Urinary bladder (tissue), 4 donors: ENCODE measurements around the gene JUND. TPM values are rescaled to one million over a fixed set of nuclear protein-coding genes. Genes with fewer than 3 reads are reported as not detected.

Source experiments
- DNase-seq: peaks from one replicate; pipeline ENCODE4 v3.0.0-alpha.2; 2015; ENCODE audit errors: extremely low spot score
- H3K27ac ChIP-seq: one replicate; pipeline ENCODE4 v1.5.1; 2013; ENCODE audit warnings: low read depth, mild to moderate bottlenecking, moderate library complexity
- H3K36me3 ChIP-seq: one replicate; pipeline ENCODE4 v1.6.1; 2013; ENCODE audit warnings: mild to moderate bottlenecking, moderate library complexity; ENCODE audit not compliant: insufficient read depth
- H3K4me1 ChIP-seq: one replicate; pipeline ENCODE4 v1.6.1; 2013; ENCODE audit warnings: mild to moderate bottlenecking, moderate library complexity; ENCODE audit not compliant: insufficient read depth
- H3K4me3 ChIP-seq: one replicate; pipeline ENCODE4 v1.5.1; 2013; ENCODE audit warnings: low read depth, low read length
- WGBS: extraction: QIAGEN DNeasy Blood & Tissue Kit; methylation state at CpG from one replicate; pipeline ENCODE4 v1.1.7; 2013; 5-methylcytosine and 5-hydroxymethylcytosine counted together
- polyA plus RNA-seq: library from polyadenylated mRNA; stranded (reverse); fragments of 200-250 nt; gene quantifications from one replicate; pipeline ENCODE4 v1.2.3, GENCODE V29; 2013
- total RNA-seq: library from RNA; depleted of rRNA; stranded (reverse); fragments of >200 nt; gene quantifications from one replicate; pipeline ENCODE4 v1.2.3, GENCODE V29; 2014
- donor health status: healthy with polysubstance abuse.
- donor health status: healthy.

Gene JUND
- total and polyA plus RNA-seq, 2 donors, result 59.5 to 473 TPM

DNA sequence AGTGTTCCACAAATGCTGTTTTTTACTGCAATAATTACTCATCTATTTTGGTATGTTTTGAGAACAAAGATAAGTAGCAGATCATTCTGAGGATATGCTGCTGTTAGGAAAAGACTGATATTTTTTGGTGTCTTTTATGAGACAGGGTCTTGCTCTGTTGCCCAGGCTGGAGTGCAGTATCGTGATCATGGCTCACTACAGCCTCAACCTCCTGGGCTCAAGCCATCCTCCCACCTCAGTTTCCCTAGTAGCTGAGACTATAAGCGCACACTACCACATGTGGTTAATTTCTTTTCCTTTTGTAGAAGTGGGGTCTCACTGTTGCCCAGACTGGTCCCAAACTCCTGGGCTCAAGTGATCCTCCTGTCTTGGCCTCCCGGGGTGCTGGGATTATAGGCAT lies 32.0 kb upstream of the JUND start:
- Histone ChIP-seq H3K36me3 (peaks cover 2% of the 10 kb centered on the region), H3K4me3 (no peak overlapping the region), H3K4me1 (no peaks in the 10 kb centered on the region), H3K27ac (no peak overlapping the region)
- 87% methylated on average over 3 of the region's 3 CpGs for WGBS
- DNase-seq, result no peak

DNA sequence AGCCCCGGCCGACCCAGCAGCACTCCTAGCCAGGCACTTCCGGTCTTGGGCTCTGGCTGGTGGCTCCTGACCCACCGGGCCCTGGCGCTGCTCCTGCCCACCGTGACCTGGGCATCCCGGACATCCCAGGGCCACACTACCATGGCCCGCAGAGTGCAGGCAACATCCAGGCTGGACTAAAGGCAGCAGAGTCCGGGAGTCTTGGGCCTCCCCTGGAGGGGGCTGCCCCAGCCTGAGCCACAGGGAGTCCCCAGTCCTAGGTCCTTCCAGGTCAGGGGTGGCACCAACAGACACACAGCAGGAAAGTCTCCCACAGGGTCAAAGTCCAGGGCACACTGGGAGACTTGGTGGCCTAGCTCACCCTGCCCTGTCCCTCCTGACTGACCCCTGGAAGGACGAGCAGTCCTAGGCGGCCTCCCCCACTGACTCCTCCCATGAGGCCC lies 30.7 kb upstream of the JUND start:
- no peak for DNase-seq
- Histone ChIP-seq H3K36me3 (peaks cover 2% of the 10 kb centered on the region), H3K27ac (no peak overlapping the region), H3K4me1 (no peaks in the 10 kb centered on the region), H3K4me3 (no peak overlapping the region)
- 92% methylated on average over 11 of the region's 11 CpGs for WGBS

DNA sequence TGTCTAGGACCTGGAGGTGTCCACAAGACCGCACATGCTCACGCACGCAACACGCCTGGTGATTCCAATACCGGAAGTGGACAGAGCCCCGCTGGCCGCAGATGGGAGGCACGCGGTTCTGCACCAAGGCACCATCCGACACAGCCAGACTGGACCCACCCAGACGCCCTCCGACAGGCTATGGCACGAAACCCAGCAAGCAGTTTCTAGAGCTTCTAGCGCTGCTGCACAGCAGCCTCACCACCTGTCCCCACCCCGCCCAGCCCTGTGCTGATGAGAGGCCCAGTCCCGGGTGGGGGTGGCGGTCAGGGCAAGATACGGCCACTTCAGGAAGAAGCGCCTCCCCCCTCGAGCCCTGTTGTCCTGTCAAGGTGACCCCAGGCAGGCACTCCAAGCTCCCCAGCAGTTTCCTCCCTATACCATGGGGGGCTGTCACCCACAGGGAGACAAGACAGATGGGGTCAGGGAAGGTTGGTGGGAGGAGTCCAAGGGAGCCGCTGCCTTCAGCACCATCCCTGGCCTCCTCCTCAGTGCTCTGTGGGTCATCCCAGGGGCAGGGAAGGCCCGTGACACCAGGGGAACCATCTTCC lies 30.2 kb upstream of the JUND start:
- H3K36me3 ChIP-seq, result peaks cover 2% of the 10 kb centered on the region
- DNase-seq, result no peak
- 93% methylated on average over 22 of the region's 22 CpGs for WGBS
- H3K27ac ChIP-seq, result no peak overlapping the region
- no peaks in the 10 kb centered on the region for H3K4me1 ChIP-seq
- no peak overlapping the region for H3K4me3 ChIP-seq

DNA sequence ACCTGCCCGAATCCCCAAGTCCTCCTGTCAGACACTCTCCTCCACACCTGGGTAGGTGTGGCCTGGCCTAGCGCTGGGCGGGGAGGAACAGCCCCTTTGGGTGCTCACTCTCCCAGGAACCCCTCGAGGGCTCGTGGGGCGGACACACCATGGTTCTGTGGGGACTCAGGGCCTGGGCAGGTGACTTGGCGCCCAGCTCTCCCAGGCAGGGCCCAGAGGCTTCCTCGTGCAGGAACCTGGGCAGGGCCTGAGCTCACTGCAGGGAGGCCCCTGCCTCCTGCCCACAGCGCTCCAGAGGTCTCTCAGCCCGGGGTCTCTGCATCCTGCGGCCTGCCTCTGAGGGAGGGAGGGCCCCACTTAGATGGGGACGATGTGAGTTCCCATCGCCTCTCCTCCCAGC lies 29.5 kb upstream of the JUND start:
- H3K36me3 ChIP-seq, result peaks cover 2% of the 10 kb centered on the region
- no peak overlapping the region for H3K27ac ChIP-seq
- H3K4me1 ChIP-seq, result no peaks in the 10 kb centered on the region
- 88% methylated on average over 13 of the region's 13 CpGs for WGBS
- no peak for DNase-seq
- H3K4me3 ChIP-seq, result no peak overlapping the region

DNA sequence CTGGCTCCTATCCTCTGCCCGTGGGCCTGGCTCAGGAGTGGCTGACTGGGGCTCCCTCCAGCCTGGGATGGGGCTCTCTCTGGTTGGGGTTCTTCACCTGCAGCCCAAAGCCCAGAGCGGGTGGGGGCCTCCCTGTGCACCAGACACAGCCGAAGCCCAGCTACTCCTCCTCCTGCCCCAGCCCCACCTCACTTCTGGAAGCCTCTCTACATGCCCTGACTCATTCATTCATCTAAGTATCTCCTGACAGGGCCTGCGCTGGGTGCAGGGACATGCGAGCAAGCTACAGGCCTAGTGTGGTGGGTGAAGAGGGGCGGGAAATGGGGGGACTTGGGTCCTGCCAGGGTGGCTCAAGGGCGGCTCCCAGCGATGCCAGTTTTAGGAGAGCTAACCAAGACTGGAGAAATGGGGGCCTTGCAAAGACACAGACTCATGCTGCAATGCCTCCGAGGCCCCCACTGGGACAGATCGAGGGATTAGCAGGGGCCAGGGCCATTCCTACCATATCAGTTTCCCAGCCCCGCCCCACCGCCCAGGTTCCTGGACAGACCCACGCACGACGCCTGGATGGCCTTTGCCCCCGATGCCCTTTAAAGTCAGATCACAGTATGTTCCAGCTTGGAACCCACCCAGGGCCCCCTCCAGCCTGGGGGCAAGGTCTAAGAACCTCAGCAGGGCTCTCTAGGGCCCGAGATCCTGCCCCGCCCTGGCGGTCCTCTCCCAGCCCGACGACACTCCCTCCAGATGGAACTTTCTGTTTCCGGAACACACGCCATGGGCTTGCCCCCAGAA lies 28.9 kb upstream of the JUND start:
- Histone ChIP-seq H3K36me3 (peaks cover 2% of the 10 kb centered on the region), H3K4me1 (no peaks in the 10 kb centered on the region), H3K4me3 (no peak overlapping the region), H3K27ac (no peak overlapping the region)
- WGBS, result 80% methylated on average over 23 of the region's 23 CpGs
- DNase-seq, result no peak

DNA sequence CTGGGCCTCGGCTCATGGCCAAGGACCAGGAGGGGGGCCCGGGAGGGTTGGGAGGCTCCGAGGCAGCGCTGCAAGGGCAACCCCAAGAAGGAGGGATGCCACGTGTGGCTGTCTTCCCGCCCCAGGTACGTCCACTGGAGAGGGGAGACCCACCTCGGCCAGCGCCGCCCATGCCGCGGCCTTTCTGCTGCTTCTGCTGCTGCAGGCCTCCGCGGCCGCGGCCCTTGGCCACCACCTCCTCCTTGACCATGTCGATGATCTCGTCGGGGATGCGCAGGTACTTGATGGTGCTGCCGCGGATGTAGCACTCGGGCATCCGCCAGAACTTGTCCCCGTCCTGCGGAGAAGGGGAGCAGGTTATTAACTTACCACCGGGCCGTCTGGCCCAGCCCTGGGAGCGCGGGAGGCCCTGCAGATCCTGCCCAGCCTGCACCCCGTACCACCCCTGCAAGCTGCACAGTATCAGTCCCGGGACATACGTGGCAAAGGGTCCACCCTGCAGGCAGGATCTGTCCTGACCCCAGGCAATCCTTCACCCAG lies 28.2 kb upstream of the JUND start:
- 92% methylated on average over 33 of the region's 33 CpGs for WGBS
- Histone ChIP-seq H3K27ac (no peak overlapping the region), H3K4me1 (no peaks in the 10 kb centered on the region), H3K36me3 (peaks cover 2% of the 10 kb centered on the region), H3K4me3 (no peak overlapping the region)
- DNase-seq, result no peak

DNA sequence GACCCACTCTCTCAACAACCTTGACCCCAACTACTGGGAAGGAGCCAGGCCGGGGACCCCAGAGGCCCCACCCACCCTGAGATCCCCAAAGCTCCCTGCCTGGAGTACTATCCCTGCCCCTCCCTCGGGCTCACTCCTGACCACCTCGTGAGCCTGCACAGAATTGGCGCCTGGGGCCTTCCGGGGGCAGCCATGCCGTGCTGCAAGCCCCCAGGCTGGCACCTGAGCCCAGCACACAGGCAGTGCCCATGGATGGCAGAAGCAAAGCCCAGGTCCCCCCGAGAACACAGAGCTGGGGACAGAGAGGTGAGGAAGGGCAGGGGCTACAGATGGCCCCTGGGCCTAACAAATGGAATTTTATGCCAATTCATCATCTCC lies 27.5 kb upstream of the JUND start:
- WGBS, result 85% methylated on average over 7 of the region's 7 CpGs
- no peak for DNase-seq
- Histone ChIP-seq H3K4me1 (no peaks in the 10 kb centered on the region), H3K36me3 (peaks cover 2% of the 10 kb centered on the region), H3K4me3 (no peak overlapping the region), H3K27ac (no peak overlapping the region)

DNA sequence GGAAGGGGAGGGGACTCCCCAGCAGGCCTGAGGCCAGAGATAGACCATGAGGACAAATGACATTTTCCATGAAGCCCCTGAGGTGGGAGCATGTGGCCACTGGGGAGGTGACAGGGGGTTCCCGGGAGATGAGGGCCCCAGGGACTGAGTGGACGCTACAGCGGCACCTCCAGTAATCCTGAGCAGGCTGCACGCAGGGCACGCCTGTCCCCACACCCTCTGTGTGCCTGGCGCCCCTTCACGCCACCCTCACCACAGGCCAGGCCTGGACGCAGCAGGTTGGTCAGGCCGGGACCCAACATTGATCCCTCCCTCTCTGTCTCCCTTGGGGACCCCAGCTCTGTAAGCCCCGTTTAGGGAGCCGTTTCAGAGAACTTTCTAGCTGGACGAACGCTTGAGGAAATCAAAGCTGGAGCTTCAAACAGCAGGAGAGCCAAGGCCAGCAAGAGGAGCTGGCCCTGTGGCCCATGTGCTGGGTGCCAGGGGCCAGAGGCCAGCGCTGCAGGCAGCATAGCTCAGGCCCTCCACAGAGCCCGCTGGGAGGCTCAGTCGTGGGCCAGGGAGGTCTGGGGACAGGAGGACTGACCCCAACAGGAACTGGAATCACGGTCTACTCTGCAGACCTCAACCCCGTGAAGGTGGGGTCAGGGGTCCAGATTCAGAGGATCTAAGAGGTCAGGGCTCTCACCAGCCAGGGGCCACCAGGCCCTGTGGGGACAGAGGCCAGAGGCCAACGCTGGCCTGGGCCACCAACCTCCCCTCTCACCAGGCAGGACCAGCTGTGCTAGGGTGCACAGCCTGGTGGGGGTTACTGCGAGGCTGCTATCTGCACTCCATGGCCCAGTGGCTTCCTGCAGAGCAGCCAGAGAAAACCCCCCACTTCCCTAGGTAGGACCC lies 26.9 kb upstream of the JUND start:
- WGBS, result 89% methylated on average over 20 of the region's 20 CpGs
- DNase-seq, result no peak
- peaks cover 2% of the 10 kb centered on the region for H3K36me3 ChIP-seq
- H3K4me3 ChIP-seq, result no peak overlapping the region
- H3K27ac ChIP-seq, result no peak overlapping the region
- no peaks in the 10 kb centered on the region for H3K4me1 ChIP-seq

DNA sequence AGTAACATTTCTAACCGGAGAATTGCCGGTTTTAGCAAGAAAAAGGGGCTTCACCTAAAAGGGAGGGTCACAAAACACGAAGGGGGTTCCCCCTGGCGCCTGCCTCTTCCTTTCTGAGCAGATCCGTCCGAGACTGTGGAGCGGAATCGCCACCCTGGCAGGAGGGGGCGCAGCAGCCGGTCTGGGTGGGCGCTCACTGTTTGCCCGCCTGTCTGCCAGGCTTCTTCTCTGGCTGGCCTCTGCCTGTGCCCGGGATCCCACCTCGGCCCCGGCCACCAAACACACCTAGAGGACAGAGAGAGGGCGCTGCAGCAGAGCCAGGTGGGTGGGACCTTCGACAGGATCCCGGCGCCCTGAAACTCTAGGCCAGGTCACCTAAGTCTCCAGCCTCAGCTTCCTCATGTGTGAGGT lies 25.9 kb upstream of the JUND start:
- H3K4me3 ChIP-seq, result no peak overlapping the region
- 75% methylated on average over 19 of the region's 19 CpGs for WGBS
- H3K36me3 ChIP-seq, result peaks cover 2% of the 10 kb centered on the region
- DNase-seq, result no peak
- no peaks in the 10 kb centered on the region for H3K4me1 ChIP-seq
- no peak overlapping the region for H3K27ac ChIP-seq

DNA sequence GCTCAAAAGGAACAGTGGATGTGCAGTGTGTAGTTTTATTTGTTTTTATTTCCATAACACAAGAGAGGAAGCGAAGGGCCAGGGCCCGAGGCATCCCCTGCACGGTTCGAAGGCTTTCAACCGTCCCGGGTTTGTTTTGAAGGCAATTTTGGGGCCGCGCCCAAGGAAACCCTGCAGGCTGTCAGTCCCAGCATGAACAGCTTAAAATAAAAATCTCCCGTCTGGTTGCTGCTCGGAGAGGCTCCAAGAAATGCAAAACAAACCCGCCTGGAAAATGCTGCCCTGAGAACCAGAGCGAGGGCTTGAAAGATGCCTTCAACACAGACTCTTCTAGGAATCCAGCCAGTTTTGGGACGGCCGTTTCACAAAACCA lies 25.5 kb upstream of the JUND start:
- Histone ChIP-seq H3K4me1 (no peaks in the 10 kb centered on the region), H3K27ac (no peak overlapping the region), H3K4me3 (no peak overlapping the region), H3K36me3 (peaks cover 2% of the 10 kb centered on the region)
- WGBS, result 45% methylated on average over 14 of the region's 14 CpGs
- DNase-seq, result no peak

DNA sequence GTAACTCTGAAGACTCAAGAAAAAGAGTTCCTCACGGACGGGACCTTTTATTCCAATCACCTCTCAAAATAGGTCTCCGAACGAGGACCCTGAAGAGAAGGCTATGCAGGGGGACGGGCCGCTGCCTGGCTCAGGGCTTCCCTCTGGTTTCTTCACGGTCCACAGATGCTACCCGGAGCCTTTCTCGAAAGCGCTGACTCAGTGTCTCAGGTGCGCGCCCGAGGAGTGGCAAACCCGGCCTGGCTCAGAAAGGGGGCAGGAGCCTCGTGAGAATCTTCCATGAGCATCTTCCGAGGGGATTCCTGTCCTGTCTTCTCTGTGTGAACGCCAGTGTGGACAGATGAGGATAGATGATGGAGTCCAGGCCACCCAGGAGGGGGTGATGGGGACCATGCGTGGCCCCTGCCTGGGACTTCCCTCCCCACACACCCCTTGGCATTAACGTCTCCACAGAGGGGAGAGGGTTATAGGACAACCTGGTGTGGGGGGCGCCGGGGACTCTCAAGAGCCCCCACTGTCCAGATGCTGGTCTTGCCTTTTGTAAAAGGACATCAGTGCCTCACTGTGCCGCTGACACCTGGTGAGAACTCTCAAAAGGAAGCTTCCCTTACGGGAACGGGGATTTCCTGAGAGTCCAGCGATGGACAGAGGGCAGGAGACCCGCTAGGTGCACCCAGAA lies 24.9 kb upstream of the JUND start:
- WGBS, result 77% methylated on average over 26 of the region's 26 CpGs

DNA sequence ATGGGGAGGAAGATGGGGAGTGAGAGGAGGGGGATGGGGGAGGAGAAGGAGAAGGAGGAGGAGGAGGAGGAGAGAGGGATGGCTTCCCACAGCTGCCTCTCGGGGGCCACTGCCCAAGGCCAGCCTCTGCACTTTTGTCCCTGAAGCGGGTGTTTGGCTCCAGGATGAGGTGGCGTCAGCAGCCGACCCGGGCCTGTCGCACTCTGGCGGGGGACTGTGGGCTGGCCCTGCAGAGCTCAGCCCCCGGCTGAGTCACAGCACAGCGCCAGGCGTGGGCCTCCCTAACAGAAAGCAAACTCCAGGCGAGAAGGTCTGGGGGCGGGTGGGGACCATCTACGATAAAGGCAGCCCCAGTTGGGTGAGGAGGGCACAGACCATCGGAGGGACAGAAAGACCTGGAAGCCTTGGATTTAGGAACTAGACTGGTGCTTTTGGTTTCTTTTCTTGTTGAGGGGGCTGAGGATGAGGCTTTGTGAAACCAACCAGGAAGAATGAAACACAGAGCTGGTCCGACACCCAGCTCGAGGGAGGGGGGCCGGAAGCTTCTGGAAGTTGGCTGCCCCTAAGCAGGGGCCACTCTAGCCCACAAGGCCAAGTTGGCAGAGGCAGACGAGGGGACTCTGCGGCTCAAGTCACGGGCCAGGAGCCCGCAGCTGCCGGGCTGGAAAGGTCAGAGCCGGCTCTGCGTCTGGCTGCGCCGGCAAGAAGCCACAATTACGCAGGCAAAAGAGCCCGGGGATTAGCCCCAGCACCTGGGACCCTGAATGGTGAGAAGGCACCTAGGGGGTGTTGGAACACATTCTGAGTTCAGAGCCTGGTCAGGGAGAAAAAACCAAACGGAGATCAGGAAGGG lies 23.3 kb upstream of the JUND start:
- WGBS, result under 1% methylated on average over 29 of the region's 29 CpGs
- DNase-seq, result no peak
- Histone ChIP-seq H3K4me1 (no peaks in the 10 kb centered on the region), H3K4me3 (peak overlapping the region; percentile 20), H3K27ac (peak overlapping the region; percentile 95), H3K36me3 (peaks cover 2% of the 10 kb centered on the region)

More for the DNA sequence above, 24.9 kb upstream of the JUND start:
- H3K4me1 ChIP-seq, result no peaks in the 10 kb centered on the region
- H3K27ac ChIP-seq, result no peak overlapping the region
- no peak for DNase-seq
- no peak overlapping the region for H3K4me3 ChIP-seq
- H3K36me3 ChIP-seq, result peaks cover 2% of the 10 kb centered on the region

DNA sequence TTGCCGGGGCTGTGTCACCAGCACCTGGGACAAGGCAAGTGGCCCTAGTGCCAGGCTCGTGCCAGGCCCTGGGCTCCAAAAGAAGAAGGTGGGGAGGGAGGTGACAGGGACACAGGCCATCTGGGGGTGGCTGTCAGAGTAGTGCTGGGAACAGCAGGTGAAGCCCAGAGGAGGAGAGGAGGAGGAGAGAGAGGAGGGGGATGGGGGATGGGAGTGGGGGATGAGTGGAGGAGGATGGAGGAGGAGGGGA lies 22.7 kb upstream of the JUND start:
- Histone ChIP-seq H3K27ac (peak overlapping the region; percentile 95), H3K36me3 (no peaks in the 10 kb centered on the region), H3K4me3 (no peak overlapping the region), H3K4me1 (no peaks in the 10 kb centered on the region)
- no peak for DNase-seq
- 7% methylated on average over 2 of the region's 2 CpGs for WGBS
